ENCODE measurements around the gene PLAC1. TPM values are rescaled to one million over a fixed set of nuclear protein-coding genes. Genes with fewer than 3 reads are reported as not detected.

The PLAC1 gene
- total RNA-seq, 1 donor from 2014 or later = 1.3 TPM

DNA sequence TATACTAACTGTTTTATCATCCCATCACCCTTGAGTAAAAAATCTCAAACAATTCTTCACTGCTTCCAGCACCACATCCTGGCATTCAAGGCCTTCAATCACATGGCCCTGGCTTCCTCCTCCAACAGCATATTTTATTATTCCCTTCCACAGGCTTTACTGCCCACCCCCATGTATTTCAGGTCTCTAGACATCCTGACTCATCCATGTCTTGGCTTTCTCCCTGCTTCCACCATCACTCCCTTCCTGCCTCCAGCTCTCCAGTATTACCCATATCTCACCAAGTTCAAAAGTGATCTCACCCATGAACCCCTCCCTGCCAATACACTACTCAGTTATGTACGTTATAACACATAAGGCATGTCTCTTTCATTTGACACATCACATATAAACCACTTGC is 34.7 kb upstream of the PLAC1 start:
- Histone ChIP-seq H3K4me3 (ENCODE audit: low read depth, low read length) (no peak overlapping the region), H3K27me3 (ENCODE audit: control insufficient read depth, insufficient read depth, low read length) (no peaks in the 10 kb centered on the region), H3K36me3 (ENCODE audit: control insufficient read depth, insufficient read depth, low read length) (no peaks in the 10 kb centered on the region)
- TF ChIP-seq, protein P1, sequence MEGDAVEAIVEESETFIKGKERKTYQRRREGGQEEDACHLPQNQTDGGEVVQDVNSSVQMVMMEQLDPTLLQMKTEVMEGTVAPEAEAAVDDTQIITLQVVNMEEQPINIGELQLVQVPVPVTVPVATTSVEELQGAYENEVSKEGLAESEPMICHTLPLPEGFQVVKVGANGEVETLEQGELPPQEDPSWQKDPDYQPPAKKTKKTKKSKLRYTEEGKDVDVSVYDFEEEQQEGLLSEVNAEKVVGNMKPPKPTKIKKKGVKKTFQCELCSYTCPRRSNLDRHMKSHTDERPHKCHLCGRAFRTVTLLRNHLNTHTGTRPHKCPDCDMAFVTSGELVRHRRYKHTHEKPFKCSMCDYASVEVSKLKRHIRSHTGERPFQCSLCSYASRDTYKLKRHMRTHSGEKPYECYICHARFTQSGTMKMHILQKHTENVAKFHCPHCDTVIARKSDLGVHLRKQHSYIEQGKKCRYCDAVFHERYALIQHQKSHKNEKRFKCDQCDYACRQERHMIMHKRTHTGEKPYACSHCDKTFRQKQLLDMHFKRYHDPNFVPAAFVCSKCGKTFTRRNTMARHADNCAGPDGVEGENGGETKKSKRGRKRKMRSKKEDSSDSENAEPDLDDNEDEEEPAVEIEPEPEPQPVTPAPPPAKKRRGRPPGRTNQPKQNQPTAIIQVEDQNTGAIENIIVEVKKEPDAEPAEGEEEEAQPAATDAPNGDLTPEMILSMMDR (IDR thresholded peaks at IDR 0.05; ENCODE audit: insufficient read depth, low read length, severe bottlenecking) = no peak
- FAIRE-seq = no peak
- peak; percentile 90 for DNase-seq (ENCODE audit: low read depth)

DNA sequence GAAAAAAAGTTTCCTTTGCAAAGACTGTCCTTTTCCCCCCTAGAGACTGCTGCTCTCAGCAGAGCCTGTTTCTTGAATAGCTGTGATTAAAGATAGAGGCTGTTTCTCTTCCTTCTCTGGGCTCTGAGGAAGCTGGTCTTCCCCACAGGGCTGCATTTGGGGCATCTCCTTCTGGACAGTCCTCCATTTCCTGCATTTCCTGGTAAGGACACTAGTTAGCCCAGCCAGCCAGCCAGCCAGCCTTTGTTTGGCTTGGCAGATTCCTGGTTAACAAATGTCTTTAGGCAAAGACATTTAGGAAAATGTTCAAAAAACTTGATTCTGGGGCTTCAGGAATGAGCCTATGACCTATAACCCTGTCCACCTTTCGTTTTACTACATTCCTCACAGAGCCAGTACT is 34.0 kb upstream of the PLAC1 start:
- Histone ChIP-seq H3K27me3 (ENCODE audit: control insufficient read depth, insufficient read depth, low read length) (no peaks in the 10 kb centered on the region), H3K36me3 (ENCODE audit: control insufficient read depth, insufficient read depth, low read length) (no peaks in the 10 kb centered on the region), H3K4me3 (ENCODE audit: low read depth, low read length) (no peak overlapping the region)
- TF ChIP-seq, protein P1 (IDR thresholded peaks at IDR 0.05; ENCODE audit: insufficient read depth, low read length, severe bottlenecking) = no peak
- no peak for DNase-seq (ENCODE audit: low read depth)
- FAIRE-seq = no peak

DNA sequence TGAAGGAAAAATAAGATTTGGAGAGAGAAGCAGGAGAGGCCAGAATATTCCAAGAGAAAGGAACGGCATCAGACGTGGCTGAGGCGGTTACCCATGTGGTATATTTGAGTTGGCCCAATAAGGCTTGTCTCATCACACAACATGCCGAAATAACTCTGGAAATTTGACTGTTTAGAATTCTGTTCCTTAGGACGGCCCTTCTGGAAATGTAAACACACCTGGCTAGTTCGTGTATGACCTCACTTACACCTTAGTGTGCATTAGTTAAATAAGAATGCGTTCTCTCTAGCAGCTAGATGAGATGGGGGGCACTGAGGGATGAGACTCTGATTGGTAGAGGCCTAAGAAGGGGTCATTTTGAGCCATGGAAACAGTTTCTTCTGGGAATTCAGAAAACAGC is 33.2 kb upstream of the PLAC1 start:
- no peaks in the 10 kb centered on the region for H3K36me3 ChIP-seq (ENCODE audit: control insufficient read depth, insufficient read depth, low read length)
- DNase-seq (ENCODE audit: low read depth) = peak; percentile 60
- no peaks in the 10 kb centered on the region for H3K27me3 ChIP-seq (ENCODE audit: control insufficient read depth, insufficient read depth, low read length)
- FAIRE-seq = no peak
- TF ChIP-seq, protein P1 (IDR thresholded peaks at IDR 0.05; ENCODE audit: insufficient read depth, low read length, severe bottlenecking) = no peak
- H3K4me3 ChIP-seq (ENCODE audit: low read depth, low read length) = no peak overlapping the region

DNA sequence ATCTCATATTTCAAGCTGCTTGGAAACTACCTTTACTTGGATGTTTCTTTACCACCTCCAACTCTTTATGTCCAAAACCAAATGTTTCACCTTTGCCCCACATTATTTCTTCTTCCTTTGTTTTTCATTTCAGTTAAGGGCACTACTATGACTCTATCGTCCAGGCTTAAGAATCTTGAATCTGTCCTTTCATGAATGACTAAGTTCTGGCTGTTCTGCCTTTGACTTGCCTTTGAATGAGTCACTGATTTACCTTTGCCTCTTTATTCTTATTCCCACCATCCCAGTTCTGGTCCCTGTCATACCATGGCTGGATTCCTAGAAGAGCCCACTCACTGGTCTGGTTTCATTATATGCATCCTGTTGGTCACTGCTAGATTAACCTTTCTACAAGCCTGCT is 30.6 kb upstream of the PLAC1 start:
- H3K27me3 ChIP-seq (ENCODE audit: control insufficient read depth, insufficient read depth, low read length) = no peaks in the 10 kb centered on the region
- DNase-seq (ENCODE audit: low read depth) (peak; percentile 77), FAIRE-seq (no peak)
- H3K4me3 ChIP-seq (ENCODE audit: low read depth, low read length) = no peak overlapping the region
- H3K36me3 ChIP-seq (ENCODE audit: control insufficient read depth, insufficient read depth, low read length) = no peaks in the 10 kb centered on the region
- TF ChIP-seq, protein P1 (IDR thresholded peaks at IDR 0.05; ENCODE audit: insufficient read depth, low read length, severe bottlenecking) = no peak

DNA sequence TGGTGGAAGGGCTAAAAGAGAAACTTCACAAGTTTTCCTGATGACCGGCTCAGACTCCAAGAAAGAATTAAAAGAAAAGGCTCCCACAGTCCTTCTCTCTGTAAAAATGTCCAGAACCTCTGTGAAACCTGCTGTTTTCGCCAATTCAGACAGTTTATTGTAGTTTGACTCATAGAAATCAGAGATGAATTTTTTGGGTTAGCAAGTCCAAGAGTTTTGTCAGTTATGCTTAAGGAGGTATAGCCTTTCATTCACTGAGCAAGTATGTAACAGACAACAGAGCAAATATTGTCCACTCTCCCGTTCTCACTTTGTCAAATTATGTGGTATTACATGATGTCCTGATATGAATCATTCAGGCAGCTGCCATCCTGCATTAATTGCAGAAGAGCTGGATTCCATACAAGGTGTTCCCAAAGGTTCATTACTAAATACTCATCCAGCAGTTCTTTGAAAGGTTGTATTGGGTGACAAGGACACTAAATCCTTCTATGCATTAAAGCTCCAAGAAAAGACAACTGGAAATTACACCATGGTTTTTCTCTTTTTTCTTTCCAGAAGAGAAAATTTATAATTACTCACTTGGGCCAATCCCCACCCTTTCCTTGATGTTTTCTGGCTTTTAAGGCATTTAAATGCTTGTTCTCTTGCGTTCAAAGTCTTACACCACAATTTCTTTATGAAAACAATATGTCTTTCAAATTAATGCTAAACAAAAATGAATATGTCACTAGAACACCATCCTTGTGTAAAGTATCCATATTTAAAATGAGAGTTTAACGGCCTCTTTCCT is 30.0 kb upstream of the PLAC1 start:
- FAIRE-seq (no peak), DNase-seq (ENCODE audit: low read depth) (peak; percentile 55)
- H3K27me3 ChIP-seq (ENCODE audit: control insufficient read depth, insufficient read depth, low read length) = no peaks in the 10 kb centered on the region
- no peaks in the 10 kb centered on the region for H3K36me3 ChIP-seq (ENCODE audit: control insufficient read depth, insufficient read depth, low read length)
- TF ChIP-seq, protein P1 (IDR thresholded peaks at IDR 0.05; ENCODE audit: insufficient read depth, low read length, severe bottlenecking) = no peak
- no peak overlapping the region for H3K4me3 ChIP-seq (ENCODE audit: low read depth, low read length)

DNA sequence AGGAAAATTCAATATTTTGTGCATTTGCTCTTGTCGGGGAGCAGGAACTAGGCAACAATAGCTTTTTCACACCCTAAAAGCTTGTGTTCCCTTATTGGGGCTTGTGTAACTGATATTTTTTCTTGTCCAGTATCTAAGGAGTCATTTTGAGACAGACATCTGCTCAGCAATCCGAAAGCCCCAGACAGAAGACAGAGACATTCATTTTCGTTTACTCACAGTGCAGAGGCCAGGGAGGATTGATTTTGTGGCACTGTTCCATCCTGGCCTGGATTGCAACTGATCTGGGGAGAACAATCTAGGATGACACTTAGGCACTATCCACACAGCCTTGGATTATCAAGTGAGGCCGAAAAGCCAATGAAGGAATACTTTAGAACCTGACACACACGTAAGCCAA is 27.4 kb upstream of the PLAC1 start:
- H3K36me3 ChIP-seq (ENCODE audit: control insufficient read depth, insufficient read depth, low read length) = no peaks in the 10 kb centered on the region
- TF ChIP-seq, protein P1 (IDR thresholded peaks at IDR 0.05; ENCODE audit: insufficient read depth, low read length, severe bottlenecking) = no peak
- FAIRE-seq (peak; percentile 60), DNase-seq (ENCODE audit: low read depth) (no peak)
- H3K27me3 ChIP-seq (ENCODE audit: control insufficient read depth, insufficient read depth, low read length) = no peaks in the 10 kb centered on the region
- no peak overlapping the region for H3K4me3 ChIP-seq (ENCODE audit: low read depth, low read length)

Measured in bronchial epithelial cell (primary cell).